Activated CD8-positive, alpha-beta T cell treated with anti-CD3 and anti-CD28 coated beads for 36 hours (primary cell): Measurements from ENCODE around the gene SLAIN2. TPM values are rescaled to one million over a fixed set of nuclear protein-coding genes. Genes with fewer than 3 reads are reported as not detected.

Source experiments
- ATAC-seq: fragments of 200-7000 bp; cut with Tn5 transposase; one replicate; pipeline ENCODE4 v1.10.0; 2021; ENCODE audit warnings: mild to moderate bottlenecking, moderate library complexity
- CTCF ChIA-PET: fragments of 350-600 bp; sonication (Branson Sonifier 250); formaldehyde crosslinking; loops from one replicate; lab custom pipeline; 2021; ENCODE audit warnings: antibody characterized with exemption; lab: Charles Lee
- POLR2A ChIA-PET: fragments of 350-600 bp; sonication (Branson Sonifier 250); formaldehyde crosslinking; loops from one replicate; lab custom pipeline; 2021; ENCODE audit warnings: antibody characterized with exemption; lab: Charles Lee
- DNase-seq: peaks from one replicate; pipeline ENCODE4 v3.0.0-alpha.2; 2020
- H3K27ac Mint-ChIP-seq: one replicate; pipeline ENCODE4 v1.8.0; 2021; ENCODE audit warnings: mild to moderate bottlenecking, mixed read lengths
- H3K27me3 Mint-ChIP-seq: one replicate; pipeline ENCODE4 v1.8.0; 2021; ENCODE audit warnings: mixed read lengths
- H3K36me3 Mint-ChIP-seq: one replicate; pipeline ENCODE4 v1.8.0; 2021; ENCODE audit warnings: low read depth, mixed read lengths
- H3K4me1 Mint-ChIP-seq: one replicate; pipeline ENCODE4 v1.8.0; 2021; ENCODE audit warnings: low read depth, mixed read lengths
- H3K4me3 Mint-ChIP-seq: one replicate; pipeline ENCODE4 v1.8.0; 2021; ENCODE audit warnings: mild to moderate bottlenecking, moderate library complexity, mixed read lengths
- H3K9me3 Mint-ChIP-seq: one replicate; pipeline ENCODE4 v1.8.0; 2021; ENCODE audit warnings: mixed read lengths
- intact Hi-C: fragments of 100-400 bp; cut with micrococcal nuclease; formaldehyde crosslinking; loops from one replicate; pipeline ENCODE4 v1.10.0; 2022
- total RNA-seq, 2 experiments: library from RNA; stranded (reverse); gene quantifications; one replicate each; pipeline ENCODE4 v1.2.3, GENCODE V29; 2021
- TF ChIP-seq, protein P1 (sequence below): fragments of 200-600 bp; IDR thresholded peaks from one replicate; pipeline ENCODE4 v1.8.0; 2022; ENCODE audit warnings: antibody characterized with exemption, mild to moderate bottlenecking

Gene SLAIN2
- total RNA-seq, 2 experiments from 2014 or later = 48.6 to 53.2 TPM

DNA sequence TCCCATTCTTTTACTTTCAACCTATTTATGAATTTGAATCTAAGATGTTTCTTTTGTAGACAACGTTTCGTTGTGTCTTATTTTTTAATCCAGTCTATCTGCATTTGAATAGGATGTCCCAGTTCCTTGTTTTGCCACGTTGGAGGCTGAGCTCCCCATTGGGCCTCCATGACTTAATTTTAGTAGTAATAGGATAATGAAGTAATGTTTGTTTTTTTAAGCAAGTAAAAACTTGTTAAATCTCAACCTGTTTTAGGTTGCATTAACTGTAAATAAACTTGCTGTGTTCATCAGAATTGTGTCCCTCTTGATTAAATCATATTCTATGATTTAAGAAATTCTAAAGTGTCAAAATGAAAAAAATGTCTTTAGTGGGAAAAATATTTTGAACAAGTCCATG is 25.3 kb downstream of the SLAIN2 start:
- H3K27me3 Mint-ChIP-seq = no peaks in the 10 kb centered on the region
- POLR2A ChIA-PET = no interaction called here
- no peak overlapping the region for H3K27ac Mint-ChIP-seq
- no peaks in the 10 kb centered on the region for H3K36me3 Mint-ChIP-seq
- no peak overlapping the region for H3K4me3 Mint-ChIP-seq
- H3K4me1 Mint-ChIP-seq = peaks cover 37% of the 10 kb centered on the region
- TF ChIP-seq, protein P1, sequence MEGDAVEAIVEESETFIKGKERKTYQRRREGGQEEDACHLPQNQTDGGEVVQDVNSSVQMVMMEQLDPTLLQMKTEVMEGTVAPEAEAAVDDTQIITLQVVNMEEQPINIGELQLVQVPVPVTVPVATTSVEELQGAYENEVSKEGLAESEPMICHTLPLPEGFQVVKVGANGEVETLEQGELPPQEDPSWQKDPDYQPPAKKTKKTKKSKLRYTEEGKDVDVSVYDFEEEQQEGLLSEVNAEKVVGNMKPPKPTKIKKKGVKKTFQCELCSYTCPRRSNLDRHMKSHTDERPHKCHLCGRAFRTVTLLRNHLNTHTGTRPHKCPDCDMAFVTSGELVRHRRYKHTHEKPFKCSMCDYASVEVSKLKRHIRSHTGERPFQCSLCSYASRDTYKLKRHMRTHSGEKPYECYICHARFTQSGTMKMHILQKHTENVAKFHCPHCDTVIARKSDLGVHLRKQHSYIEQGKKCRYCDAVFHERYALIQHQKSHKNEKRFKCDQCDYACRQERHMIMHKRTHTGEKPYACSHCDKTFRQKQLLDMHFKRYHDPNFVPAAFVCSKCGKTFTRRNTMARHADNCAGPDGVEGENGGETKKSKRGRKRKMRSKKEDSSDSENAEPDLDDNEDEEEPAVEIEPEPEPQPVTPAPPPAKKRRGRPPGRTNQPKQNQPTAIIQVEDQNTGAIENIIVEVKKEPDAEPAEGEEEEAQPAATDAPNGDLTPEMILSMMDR = no peak
- CTCF ChIA-PET = no interaction called here
- H3K9me3 Mint-ChIP-seq = no peaks in the 10 kb centered on the region
- intact Hi-C loops = no loop called here
- DNase-seq = no peak
- no peak for ATAC-seq

DNA sequence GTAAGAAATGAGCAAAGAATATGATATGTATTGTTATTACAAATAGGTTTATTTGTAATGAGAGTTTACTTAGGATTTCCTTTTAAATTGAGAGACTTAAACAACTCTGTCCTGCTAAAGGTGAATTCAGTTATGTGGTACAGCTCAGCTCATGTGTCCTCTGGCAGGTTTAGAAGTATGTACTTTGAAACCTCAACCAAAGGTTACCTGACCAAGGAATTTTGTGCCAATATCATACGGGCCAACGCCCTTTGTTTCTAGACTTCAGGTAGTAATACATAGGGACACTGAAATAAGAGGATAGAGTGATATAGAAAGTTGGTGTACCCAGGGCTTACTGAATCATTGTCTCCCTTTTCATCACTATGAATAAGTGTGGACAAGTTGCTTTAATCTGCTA is 25.7 kb downstream of the SLAIN2 start:
- H3K4me3 Mint-ChIP-seq = no peak overlapping the region
- DNase-seq (no peak), ATAC-seq (no peak)
- peaks cover 35% of the 10 kb centered on the region for H3K4me1 Mint-ChIP-seq
- no peaks in the 10 kb centered on the region for H3K27me3 Mint-ChIP-seq
- no peaks in the 10 kb centered on the region for H3K9me3 Mint-ChIP-seq
- TF ChIP-seq, protein P1 = no peak
- POLR2A ChIA-PET = no interaction called here
- CTCF ChIA-PET = no interaction called here
- H3K27ac Mint-ChIP-seq = no peak overlapping the region
- intact Hi-C loops = no loop called here
- H3K36me3 Mint-ChIP-seq = no peaks in the 10 kb centered on the region

DNA sequence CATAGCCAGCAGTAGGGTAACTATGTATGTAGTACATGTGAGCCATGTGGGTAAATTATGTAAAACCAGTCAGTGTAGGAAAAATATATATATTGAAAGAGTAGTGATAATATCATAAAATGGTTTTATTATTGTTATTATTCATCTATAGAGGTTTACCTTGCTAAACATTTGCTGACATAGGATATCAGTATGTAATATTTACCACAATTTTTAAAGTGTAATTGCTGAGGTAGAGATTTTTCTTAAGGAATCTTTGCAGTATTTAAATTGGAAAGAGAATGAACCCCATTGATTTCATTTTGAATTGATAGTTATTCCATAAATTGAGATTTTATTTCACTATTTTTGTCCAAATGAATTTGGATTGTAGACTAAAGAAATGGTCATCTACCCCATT is 27.1 kb downstream of the SLAIN2 start:
- Mint-ChIP-seq H3K4me1 (peaks cover 35% of the 10 kb centered on the region), H3K9me3 (no peaks in the 10 kb centered on the region), H3K4me3 (no peak overlapping the region), H3K36me3 (no peaks in the 10 kb centered on the region), H3K27me3 (no peaks in the 10 kb centered on the region), H3K27ac (no peak overlapping the region)
- POLR2A ChIA-PET = no interaction called here
- ATAC-seq (no peak), DNase-seq (no peak)
- intact Hi-C loops = no loop called here
- TF ChIP-seq, protein P1 = no peak
- CTCF ChIA-PET = no interaction called here

DNA sequence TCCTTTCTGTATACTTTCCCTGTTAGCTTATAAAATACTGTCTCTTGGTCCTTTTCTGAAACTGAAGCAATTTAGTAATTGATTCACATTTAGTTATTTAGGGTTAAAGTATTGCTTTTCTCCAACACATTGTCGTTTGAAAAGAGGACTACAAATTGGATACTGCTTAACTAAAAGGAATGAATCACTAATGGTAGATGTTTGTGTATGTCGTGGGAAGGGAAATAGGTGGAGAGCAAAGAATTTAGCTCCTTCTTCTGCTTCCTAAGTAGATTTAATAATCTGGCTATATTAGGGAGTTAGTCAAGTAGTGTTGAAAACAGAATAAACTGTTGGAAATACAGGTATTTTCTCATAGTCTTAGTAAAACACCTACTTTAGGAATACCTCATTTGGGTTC is 27.9 kb downstream of the SLAIN2 start:
- ATAC-seq (no peak), DNase-seq (no peak)
- TF ChIP-seq, protein P1 = no peak
- no peaks in the 10 kb centered on the region for H3K36me3 Mint-ChIP-seq
- CTCF ChIA-PET = no interaction called here
- H3K4me1 Mint-ChIP-seq = peaks cover 35% of the 10 kb centered on the region
- no peaks in the 10 kb centered on the region for H3K9me3 Mint-ChIP-seq
- intact Hi-C loops = no loop called here
- POLR2A ChIA-PET = no interaction called here
- H3K27ac Mint-ChIP-seq = no peak overlapping the region
- no peaks in the 10 kb centered on the region for H3K27me3 Mint-ChIP-seq
- no peak overlapping the region for H3K4me3 Mint-ChIP-seq

DNA sequence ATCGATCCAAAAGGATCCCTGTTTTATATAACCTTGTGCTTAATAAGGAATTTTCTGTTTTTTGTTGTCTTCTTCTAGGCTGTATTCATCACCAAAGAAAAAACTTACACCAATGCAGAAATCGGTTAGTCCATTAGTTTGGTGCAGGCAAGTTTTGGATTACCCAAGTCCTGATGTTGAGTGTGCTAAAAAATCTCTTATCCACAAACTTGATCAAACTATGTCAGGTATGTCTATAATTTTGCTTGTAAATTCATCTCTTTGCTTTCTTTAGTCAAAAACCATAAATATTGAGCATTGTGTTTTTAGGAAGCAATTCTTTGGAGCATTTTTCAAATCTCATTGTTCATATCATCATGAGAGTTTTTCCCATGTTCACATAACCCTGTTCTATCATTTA is 28.4 kb downstream of the SLAIN2 start:
- H3K9me3 Mint-ChIP-seq = no peaks in the 10 kb centered on the region
- H3K36me3 Mint-ChIP-seq = no peaks in the 10 kb centered on the region
- ATAC-seq (no peak), DNase-seq (no peak)
- H3K4me1 Mint-ChIP-seq = peaks cover 35% of the 10 kb centered on the region
- ChIA-PET CTCF (no interaction called here), POLR2A (interaction anchor here (0.9 kb wide), 1 partner anchor 27 kb away, joined by 3 read pairs; no protein-coding TSS in a partner anchor)
- intact Hi-C loops = no loop called here
- TF ChIP-seq, protein P1 = no peak
- H3K4me3 Mint-ChIP-seq = no peak overlapping the region
- no peak overlapping the region for H3K27ac Mint-ChIP-seq
- H3K27me3 Mint-ChIP-seq = no peaks in the 10 kb centered on the region
